SK-N-MC (cell line): ENCODE measurements around the gene GNS.

Experiments used
- DNase-seq: peaks from one replicate; pipeline ENCODE4 v3.0.0-alpha.2; 2011; ENCODE audit warnings: low read depth, low spot score
- H3K27ac ChIP-seq: fragments of 200-600 bp; sonication (generic); 2 replicates; pipeline ENCODE4 v1.5.1; 2016; ENCODE audit warnings: mixed run types
- H3K36me3 ChIP-seq: fragments of 200-600 bp; sonication (generic); 2 replicates; pipeline ENCODE4 v1.6.1; 2017; ENCODE audit warnings: antibody characterized with exemption, low read length, mixed read lengths; ENCODE audit not compliant: insufficient read depth
- H3K4me3 ChIP-seq: fragments of 200-600 bp; sonication (generic); 2 replicates; pipeline ENCODE4 v1.5.1; 2016
- H3K9ac ChIP-seq: fragments of 200-600 bp; sonication (generic); 2 replicates; pipeline ENCODE4 v1.8.0; 2017; ENCODE audit warnings: mixed run types, mixed read lengths; ENCODE audit not compliant: insufficient read length
- H3K9me3 ChIP-seq: fragments of 200-600 bp; sonication (generic); 2 replicates; pipeline ENCODE4 v1.6.1; 2017; ENCODE audit warnings: low read depth, mild to moderate bottlenecking, antibody characterized with exemption, low read length, moderate library complexity, mixed read lengths
- EZH2 ChIP-seq: fragments of 200-600 bp; sonication (generic); IDR thresholded peaks from one replicate; pipeline ENCODE4 v1.6.1; 2017; ENCODE audit warnings: antibody characterized with exemption
- FOXP2 ChIP-seq: optimal IDR thresholded peaks from 2 replicates; pipeline ENCODE3; 2011; ENCODE audit warnings: mild to moderate bottlenecking, moderate library complexity; ENCODE audit not compliant: insufficient read depth; ENCODE audit errors: extremely low read length, control extremely low read depth
- POLR2AphosphoS5 ChIP-seq: IDR thresholded peaks from 2 replicates; pipeline ENCODE4 v1.6.1; 2012; ENCODE audit warnings: mild to moderate bottlenecking, low read depth, low read length, borderline replicate concordance

Gene GNS

DNA sequence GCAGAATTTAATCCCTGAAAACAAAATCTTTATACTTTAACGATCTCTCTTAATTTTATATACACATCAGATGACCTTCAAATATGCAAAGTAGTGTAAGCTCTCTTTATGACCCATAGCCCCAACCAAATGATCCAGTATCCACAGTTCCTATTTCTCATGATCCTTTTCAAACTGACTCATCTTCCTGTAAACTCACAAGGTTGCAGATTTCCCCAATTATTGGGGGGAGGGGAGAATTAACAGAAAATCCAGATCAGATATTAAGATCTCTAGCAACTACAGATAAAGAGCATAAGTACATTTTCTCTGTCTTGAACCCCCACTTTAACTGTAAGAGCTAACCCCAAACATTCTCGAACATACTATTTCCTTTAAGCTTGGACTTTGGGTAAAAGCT lies 12.5 kb downstream of the GNS start:
- Histone ChIP-seq H3K9ac (no peak overlapping the region), H3K36me3 (peaks cover 45% of the 10 kb centered on the region), H3K9me3 (no peaks in the 10 kb centered on the region), H3K27ac (no peak overlapping the region), H3K4me3 (no peak overlapping the region)
- no peak for DNase-seq
- no peak for TF ChIP-seq EZH2
- no peak for TF ChIP-seq POLR2AphosphoS5

- Histone ChIP-seq H3K27ac (no peak overlapping the region), H3K36me3 (peaks cover 45% of the 10 kb centered on the region), H3K9me3 (no peaks in the 10 kb centered on the region), H3K9ac (no peak overlapping the region), H3K4me3 (no peak overlapping the region)
- no peak for DNase-seq
- TF ChIP-seq FOXP2 (no peak), POLR2AphosphoS5 (no peak), EZH2 (no peak)
Observed at GRCh38 chr12:64745980-64746379, 13.2 kb downstream of the GNS start.

- Histone ChIP-seq H3K27ac (no peak overlapping the region), H3K4me3 (no peak overlapping the region), H3K9ac (no peak overlapping the region), H3K9me3 (no peaks in the 10 kb centered on the region), H3K36me3 (peaks cover 42% of the 10 kb centered on the region)
- TF ChIP-seq FOXP2: no peak
- TF ChIP-seq POLR2AphosphoS5: no peak
- TF ChIP-seq EZH2: no peak
- no peak for DNase-seq
Observed at GRCh38 chr12:64745259-64745807, 13.9 kb downstream of the GNS start.

- Histone ChIP-seq H3K9me3 (no peaks in the 10 kb centered on the region), H3K36me3 (peaks cover 46% of the 10 kb centered on the region), H3K9ac (no peak overlapping the region), H3K4me3 (no peak overlapping the region), H3K27ac (no peak overlapping the region)
- no peak for DNase-seq
- TF ChIP-seq EZH2: no peak
- no peak for TF ChIP-seq FOXP2
- no peak for TF ChIP-seq POLR2AphosphoS5
Observed at GRCh38 chr12:64744422-64745258, 14.6 kb downstream of the GNS start.

GRCh38 chr12:64743206-64743605 lies 16.0 kb downstream of the GNS start:
- H3K9ac ChIP-seq: no peak overlapping the region
- no peak for DNase-seq
- TF ChIP-seq FOXP2 (no peak), POLR2AphosphoS5 (no peak), EZH2 (no peak)
- no peaks in the 10 kb centered on the region for H3K9me3 ChIP-seq
- H3K36me3 ChIP-seq: peaks cover 54% of the 10 kb centered on the region
- no peak overlapping the region for H3K4me3 ChIP-seq
- no peak overlapping the region for H3K27ac ChIP-seq

DNA sequence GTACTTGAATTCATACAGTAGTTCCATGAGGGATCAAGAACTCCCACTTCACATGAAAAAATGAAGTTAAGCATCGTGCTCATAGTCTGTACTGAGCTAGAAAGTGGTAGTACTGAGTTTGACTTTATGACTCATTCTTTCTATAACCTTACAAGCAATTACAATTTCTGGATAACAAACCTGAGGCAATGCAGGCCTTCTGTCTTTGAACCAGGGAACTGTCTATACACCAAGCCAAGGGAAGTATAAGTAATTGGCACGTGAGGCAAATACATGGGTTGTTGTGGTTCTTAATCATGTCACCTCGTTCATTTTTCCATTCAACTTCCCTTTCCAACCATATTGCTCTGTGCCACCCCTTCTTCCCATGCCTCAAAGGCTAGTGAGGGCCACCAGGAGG lies 16.8 kb downstream of the GNS start:
- no peak overlapping the region for H3K27ac ChIP-seq
- peaks cover 54% of the 10 kb centered on the region for H3K36me3 ChIP-seq
- no peak overlapping the region for H3K4me3 ChIP-seq
- no peak for TF ChIP-seq FOXP2
- no peak for TF ChIP-seq POLR2AphosphoS5
- no peak for TF ChIP-seq EZH2
- H3K9me3 ChIP-seq: no peaks in the 10 kb centered on the region
- no peak overlapping the region for H3K9ac ChIP-seq
- no peak for DNase-seq

DNA sequence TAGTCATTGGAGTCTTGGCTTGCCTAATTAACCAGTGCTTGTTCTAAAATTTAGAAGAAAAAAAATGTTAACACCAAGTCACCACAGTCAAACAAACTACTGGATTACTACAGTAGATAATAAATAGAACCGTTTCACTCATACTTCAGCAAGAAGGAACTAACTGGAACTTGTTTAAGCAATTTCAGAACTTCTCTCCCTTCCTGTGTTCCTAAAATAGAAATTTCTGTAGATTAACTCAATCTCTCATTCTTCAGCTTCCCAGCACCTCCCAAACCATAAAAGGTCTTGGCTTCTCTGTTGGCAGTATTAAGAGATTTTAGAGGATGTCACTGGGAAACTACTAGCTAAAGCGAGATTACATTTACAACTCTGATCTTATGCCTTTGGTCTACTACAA lies 18.6 kb downstream of the GNS start:
- no peak for TF ChIP-seq FOXP2
- Histone ChIP-seq H3K9me3 (no peaks in the 10 kb centered on the region), H3K9ac (no peak overlapping the region), H3K27ac (no peak overlapping the region), H3K36me3 (peaks cover 64% of the 10 kb centered on the region), H3K4me3 (no peak overlapping the region)
- no peak for DNase-seq

DNA sequence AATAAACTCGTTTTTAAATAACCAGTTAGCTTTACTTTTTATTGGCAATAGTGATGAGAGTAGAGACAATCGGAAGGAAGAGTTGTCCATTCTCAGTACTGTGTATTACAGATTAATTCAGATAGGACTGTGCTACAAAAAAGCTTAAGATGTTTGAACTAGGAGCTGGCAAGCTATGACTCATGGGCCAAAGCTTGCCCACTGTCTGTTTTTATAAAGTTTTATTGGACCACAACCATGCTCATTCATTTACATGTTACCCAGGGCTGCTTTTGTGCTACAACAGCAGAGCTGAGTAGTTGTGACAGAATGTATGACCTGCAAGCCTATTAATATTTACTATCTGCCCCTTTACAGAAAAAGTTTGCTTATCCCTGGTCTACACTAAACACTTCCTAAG lies 19.4 kb downstream of the GNS start:
- DNase-seq: no peak
- TF ChIP-seq POLR2AphosphoS5 (no peak), EZH2 (no peak), FOXP2 (no peak)

GRCh38 chr12:64737539-64737938 lies 21.7 kb downstream of the GNS start:
- no peak overlapping the region for H3K9ac ChIP-seq
- peaks cover 45% of the 10 kb centered on the region for H3K36me3 ChIP-seq
- no peak for DNase-seq
- H3K27ac ChIP-seq: no peak overlapping the region
- no peak for TF ChIP-seq FOXP2
- TF ChIP-seq POLR2AphosphoS5: no peak
- TF ChIP-seq EZH2: no peak
- H3K4me3 ChIP-seq: no peak overlapping the region
- no peaks in the 10 kb centered on the region for H3K9me3 ChIP-seq

More for the DNA sequence above, 19.4 kb downstream of the GNS start:
- Histone ChIP-seq H3K27ac (no peak overlapping the region), H3K4me3 (no peak overlapping the region), H3K36me3 (peaks cover 59% of the 10 kb centered on the region), H3K9me3 (no peaks in the 10 kb centered on the region), H3K9ac (no peak overlapping the region)
